ENCODE results near the gene SUCLG1.
"Not testable (repeated sequence)": the region's sequence is repeated elsewhere in the genome, so short reads cannot be mapped to it uniquely, and the experiment has no call there.

Gene SUCLG1

GRCh38 chr2:84459018-84459943, at the start of gene SUCLG1:
Gene SUCLG1, minus strand, starts transcription at chr2:84459280. Its CDS starts 11 bp downstream, at chr2:84459269.
- peak; percentile 48 for DNase-seq

- no peak for DNase-seq
Observed at GRCh38 chr2:84498150-84498799, 39.2 kb upstream of the SUCLG1 start.

GRCh38 chr2:84497285-84497684, 38.2 kb upstream of the SUCLG1 start:
- DNase-seq, result no peak

- DNase-seq, result no peak
Observed at GRCh38 chr2:84496386-84496785, 37.3 kb upstream of the SUCLG1 start.

GRCh38 chr2:84495539-84496146, 36.6 kb upstream of the SUCLG1 start:
- DNase-seq, result peak; percentile 24

GRCh38 chr2:84494070-84494469, 35.0 kb upstream of the SUCLG1 start:
- no peak for DNase-seq

- no peak for DNase-seq
Observed at GRCh38 chr2:84493514-84493913, 34.4 kb upstream of the SUCLG1 start.

DNA sequence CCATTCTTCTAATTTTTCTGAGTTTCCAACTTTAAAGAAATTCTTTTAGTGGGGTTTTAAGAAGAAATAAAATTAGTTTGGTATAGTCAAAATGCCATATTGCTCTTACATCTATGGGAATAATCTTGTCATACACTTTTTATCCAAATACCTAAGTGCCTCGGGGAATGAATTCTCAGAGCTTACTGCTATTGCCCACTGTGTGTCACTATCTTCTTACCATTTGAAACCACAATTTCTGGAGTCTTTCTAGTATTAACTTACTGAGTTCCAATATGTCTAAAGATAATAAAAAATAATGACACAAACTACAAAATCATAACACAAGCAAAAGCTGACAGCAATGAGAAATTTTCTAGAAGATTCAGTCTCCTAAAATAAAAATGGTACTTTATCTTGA, 33.5 kb upstream of the SUCLG1 start:
- DNase-seq, result no peak

DNA sequence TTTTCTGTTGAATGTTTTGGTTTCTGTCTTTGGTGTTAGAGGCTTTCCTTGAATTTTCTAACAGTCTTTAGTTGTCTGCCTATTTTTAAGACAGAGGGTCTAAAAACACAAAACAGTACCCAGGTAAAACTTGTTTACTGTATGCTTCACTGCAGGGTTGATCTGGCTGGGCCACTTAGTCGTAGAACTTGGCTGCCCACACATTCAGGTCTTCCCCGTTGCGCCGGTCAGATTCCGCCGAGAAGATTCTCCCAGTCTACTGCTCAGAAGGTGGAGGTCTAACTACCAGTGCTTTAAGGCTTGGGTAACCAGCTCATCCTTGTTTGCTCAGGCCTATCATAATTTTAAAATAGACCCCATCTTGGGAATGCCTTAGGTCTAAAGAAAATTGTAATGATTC, 32.7 kb upstream of the SUCLG1 start:
- no peak for DNase-seq

DNA sequence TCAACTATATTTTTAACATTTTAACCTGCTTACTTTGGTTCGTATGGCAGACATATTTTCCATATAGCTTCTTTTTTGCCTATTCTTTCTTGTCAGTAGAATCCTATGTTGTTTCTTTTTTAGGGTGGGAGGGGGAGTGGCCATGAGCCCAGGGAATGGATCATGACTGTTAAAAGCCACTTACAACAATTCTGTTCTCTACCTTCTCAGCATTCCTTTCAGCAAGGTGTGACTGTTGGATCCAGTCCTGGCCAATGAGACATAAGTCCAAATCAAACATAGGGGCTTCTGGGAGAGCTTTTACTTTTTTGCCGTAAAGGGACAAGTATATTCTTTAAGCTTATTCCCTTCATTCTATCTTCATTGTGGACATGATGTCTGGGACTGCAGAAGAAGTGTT, 32.2 kb upstream of the SUCLG1 start:
- DNase-seq, result no peak

DNA sequence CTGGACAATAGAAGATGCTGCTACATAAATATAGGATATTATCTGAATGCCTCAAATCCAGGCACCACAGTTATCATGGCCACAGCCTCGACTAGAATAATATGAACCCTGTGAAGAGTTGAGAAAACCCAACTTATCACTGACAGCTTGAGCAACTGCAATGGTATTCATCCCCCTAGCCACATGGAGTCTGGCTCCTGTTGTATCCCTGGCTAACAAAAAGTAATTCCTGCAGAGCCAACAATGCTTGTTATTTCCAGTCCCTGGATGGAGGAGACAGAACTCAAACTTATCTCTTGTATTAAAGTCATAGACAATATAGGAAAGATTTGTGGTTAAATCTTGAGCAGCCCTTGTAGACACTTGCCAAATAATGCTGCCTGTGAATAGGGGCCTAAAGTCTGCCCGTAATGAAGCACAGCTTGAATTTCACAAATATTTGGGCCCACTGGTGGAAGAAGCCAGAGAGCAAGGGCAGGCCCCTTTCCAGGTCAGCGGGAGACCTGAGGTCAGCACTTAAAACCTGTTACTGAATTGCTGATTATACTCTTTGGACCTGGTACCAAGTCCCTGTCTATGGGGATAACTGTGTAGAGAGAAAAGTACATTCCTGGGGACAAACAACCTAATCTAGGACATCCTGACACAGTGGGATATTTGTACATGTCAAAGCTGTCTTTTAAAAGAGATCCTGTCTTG, 28.4 kb upstream of the SUCLG1 start:
- DNase-seq, result no peak

- DNase-seq, result peak; percentile 49
Observed at GRCh38 chr2:84486441-84487115, 27.5 kb upstream of the SUCLG1 start.

- no peak for DNase-seq
Observed at GRCh38 chr2:84483320-84483719, 24.2 kb upstream of the SUCLG1 start.

DNA sequence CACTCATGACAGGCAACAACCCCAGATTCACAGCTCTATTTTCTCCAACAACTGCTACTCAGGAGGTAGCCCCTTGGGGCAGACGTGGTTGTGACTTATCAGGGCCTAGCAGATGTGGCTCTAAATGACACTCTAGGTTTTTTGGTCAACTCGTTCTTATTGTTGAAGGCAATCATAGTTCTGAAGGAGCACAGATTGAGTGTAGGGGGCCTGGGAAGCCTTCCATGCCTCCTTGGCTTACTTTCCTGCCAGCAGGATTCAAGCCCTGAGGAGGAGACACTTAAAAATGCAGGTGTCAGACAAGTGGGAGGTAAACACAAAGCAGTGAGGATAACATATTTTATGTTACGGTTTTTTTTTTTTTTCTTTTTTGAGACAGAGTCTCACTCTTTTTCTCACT, 23.5 kb upstream of the SUCLG1 start:
- DNase-seq, result no peak

GRCh38 chr2:84481702-84482101, 22.6 kb upstream of the SUCLG1 start:
- no peak for DNase-seq

DNA sequence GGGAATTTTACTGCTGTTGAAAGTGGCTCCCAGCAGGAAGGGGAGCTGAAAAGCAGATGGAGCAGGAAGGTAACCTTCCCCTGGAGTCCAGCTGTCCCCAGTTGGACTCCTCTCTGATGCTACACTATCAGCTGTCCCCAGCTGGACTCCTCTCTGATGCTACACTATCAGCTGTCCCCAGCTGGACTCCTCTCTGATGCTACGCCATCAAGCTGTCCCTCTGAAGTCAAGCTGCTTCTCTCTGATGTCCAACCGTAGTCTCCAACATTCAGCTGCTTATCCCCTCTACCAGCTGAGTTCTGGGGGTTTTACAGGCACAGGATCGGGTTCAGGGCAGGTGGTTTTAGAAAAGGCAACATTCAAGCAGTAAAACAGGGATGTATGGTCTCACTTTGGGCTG, 19.8 kb upstream of the SUCLG1 start:
- DNase-seq, result no peak

GRCh38 chr2:84477886-84478285, 18.8 kb upstream of the SUCLG1 start:
- no peak for DNase-seq

DNA sequence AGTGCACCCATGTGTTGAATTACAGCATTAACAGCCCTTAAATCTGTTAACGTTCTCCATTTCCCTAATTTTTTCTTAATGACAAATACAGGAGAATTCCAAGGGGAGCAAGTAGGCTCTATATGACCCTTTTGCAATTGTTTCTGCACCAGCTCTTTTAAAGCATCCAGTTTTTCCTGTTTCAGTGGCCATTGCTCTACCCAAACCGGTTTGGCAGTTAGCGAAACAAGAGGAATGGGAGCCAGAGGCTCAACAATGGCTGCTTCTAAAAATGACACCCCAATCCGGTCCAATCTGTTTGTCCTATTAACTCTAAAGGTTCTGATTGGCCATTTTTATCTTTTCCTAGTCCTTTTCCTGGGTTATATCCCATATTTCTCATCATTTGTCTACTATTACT, 15.1 kb upstream of the SUCLG1 start:
- no peak for DNase-seq

GRCh38 chr2:84472856-84473565, 13.9 kb upstream of the SUCLG1 start:
- no peak for DNase-seq

- not testable (repeated sequence) for DNase-seq
Observed at GRCh38 chr2:84472423-84472822, 13.3 kb upstream of the SUCLG1 start.

DNA sequence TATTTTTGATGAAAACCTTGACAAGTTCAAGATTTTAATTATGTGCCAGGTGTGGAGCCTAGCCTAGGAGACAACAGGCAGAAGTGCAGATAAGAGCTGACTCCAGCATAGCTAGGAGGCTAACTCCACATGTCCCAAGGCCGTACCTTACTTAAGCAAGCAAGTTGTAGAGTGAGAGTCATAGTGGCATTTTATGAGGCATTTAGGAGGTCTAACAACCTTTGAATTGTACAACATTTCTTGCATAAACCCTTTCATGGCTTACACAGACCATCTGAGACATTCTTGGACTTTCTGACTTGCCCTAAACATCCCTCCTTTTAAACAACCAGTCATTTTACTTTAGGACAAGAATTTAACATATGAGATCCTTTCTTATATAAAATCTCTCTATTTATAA, 8.3 kb upstream of the SUCLG1 start:
- no peak for DNase-seq

- DNase-seq, result no peak
Observed at GRCh38 chr2:84461310-84461709, 2.2 kb upstream of the SUCLG1 start.
